Kidney epithelial cell (primary cell): Measurements from ENCODE around the gene ACSF2. TPM values are rescaled to one million over a fixed set of nuclear protein-coding genes. Genes with fewer than 3 reads are reported as not detected.
"Not testable (repeated sequence)": the region's sequence is repeated elsewhere in the genome, so short reads cannot be mapped to it uniquely, and the experiment has no call there.

ENCODE experiments used
- DNase-seq: peaks from one replicate; pipeline ENCODE4 v3.0.0-alpha.2; 2010; ENCODE audit warnings: low read depth
- H3K27me3 ChIP-seq: 2 replicates; pipeline ENCODE4 v1.6.0; 2011; ENCODE audit warnings: low read length; ENCODE audit not compliant: control insufficient read depth, insufficient read depth
- H3K36me3 ChIP-seq: 2 replicates; pipeline ENCODE4 v1.5.1; 2011; ENCODE audit warnings: low read length; ENCODE audit not compliant: control insufficient read depth, insufficient read depth
- H3K4me3 ChIP-seq: 2 replicates; pipeline ENCODE4 v1.5.1; 2011; ENCODE audit warnings: low read depth, mild to moderate bottlenecking, control low read depth, low read length
- total RNA-seq: library from RNA; depleted of rRNA; stranded (reverse); fragments of >200 nt; gene quantifications from 2 replicates; pipeline ENCODE4 v1.2.3, GENCODE V29; 2015
- TF ChIP-seq, protein P1 (sequence below): IDR thresholded peaks from 2 replicates; pipeline ENCODE4 v1.5.1; 2011; ENCODE audit warnings: mild to moderate bottlenecking, moderate library complexity, low read length, control low read depth, inconsistent platforms; ENCODE audit not compliant: insufficient read depth, poor library complexity, severe bottlenecking

The ACSF2 gene
- total RNA-seq, 1 donor from 2014 or later, result 24.8 TPM

DNA sequence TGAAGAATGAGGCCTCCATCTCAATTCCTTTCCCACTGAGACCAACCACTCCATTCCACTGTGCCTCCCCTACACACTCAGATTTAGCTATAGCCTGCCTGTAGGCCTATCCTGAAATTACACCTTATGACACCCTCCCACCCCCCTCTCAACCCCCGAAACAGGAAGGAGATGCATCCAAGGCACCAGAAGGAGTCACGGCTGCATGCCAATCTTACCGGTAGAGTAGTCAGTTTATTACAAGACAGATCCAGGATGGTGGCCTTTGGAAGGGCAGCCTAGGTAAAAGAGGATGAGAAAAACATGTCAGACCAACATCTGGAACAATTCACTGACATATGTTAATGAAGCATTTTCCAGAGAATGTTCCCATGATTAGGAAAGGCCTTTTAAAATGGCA is 31.3 kb upstream of the ACSF2 start:
- Histone ChIP-seq H3K4me3 (no peak overlapping the region), H3K36me3 (peaks cover 3% of the 10 kb centered on the region), H3K27me3 (no peaks in the 10 kb centered on the region)
- DNase-seq, result no peak
- TF ChIP-seq, protein P1, sequence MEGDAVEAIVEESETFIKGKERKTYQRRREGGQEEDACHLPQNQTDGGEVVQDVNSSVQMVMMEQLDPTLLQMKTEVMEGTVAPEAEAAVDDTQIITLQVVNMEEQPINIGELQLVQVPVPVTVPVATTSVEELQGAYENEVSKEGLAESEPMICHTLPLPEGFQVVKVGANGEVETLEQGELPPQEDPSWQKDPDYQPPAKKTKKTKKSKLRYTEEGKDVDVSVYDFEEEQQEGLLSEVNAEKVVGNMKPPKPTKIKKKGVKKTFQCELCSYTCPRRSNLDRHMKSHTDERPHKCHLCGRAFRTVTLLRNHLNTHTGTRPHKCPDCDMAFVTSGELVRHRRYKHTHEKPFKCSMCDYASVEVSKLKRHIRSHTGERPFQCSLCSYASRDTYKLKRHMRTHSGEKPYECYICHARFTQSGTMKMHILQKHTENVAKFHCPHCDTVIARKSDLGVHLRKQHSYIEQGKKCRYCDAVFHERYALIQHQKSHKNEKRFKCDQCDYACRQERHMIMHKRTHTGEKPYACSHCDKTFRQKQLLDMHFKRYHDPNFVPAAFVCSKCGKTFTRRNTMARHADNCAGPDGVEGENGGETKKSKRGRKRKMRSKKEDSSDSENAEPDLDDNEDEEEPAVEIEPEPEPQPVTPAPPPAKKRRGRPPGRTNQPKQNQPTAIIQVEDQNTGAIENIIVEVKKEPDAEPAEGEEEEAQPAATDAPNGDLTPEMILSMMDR, result no peak

DNA sequence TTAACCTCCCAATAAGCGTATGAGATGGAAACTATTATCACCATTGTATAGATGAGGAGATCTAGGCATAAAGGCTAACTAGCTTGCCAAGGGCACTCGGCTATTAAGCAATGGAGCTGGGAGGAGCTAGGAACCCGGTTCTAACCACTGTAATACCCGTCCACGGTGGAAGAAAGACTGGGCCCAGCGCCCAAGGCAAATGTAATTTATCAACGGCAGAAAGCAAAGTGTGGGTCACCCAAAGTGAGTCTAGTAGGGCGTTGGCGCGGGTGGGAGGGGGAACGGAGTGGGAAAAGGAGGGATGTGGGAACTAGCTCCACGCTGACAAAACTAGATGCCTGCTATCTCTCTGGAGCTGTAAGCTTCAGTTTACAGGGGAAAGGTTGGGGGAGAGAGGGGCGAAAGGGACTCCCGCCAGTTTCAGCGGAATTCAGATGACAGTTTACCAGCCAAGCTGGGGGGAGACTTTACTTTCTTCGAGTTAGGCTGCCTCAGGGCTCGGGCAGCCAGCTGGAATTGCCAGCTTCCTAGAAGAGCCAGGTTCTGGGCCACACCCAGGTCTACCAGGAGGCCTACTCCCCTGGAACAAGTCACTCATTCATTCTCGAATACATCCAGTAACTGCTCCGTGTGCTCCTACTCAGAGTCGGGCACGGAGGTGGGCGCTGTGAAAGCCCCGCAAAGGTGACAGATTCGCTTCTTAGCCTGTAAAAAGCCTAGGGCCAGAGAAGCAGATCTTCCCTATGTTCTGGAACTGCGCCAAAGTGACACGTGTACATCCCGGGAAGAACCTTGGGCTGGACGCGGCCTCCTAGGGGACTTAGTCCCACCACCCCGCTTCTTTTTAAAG is 29.5 kb upstream of the ACSF2 start:
- H3K27me3 ChIP-seq, result no peaks in the 10 kb centered on the region
- DNase-seq, result no peak
- H3K4me3 ChIP-seq, result peak overlapping the region; percentile 61
- TF ChIP-seq, protein P1, result no peak
- peaks cover 3% of the 10 kb centered on the region for H3K36me3 ChIP-seq

DNA sequence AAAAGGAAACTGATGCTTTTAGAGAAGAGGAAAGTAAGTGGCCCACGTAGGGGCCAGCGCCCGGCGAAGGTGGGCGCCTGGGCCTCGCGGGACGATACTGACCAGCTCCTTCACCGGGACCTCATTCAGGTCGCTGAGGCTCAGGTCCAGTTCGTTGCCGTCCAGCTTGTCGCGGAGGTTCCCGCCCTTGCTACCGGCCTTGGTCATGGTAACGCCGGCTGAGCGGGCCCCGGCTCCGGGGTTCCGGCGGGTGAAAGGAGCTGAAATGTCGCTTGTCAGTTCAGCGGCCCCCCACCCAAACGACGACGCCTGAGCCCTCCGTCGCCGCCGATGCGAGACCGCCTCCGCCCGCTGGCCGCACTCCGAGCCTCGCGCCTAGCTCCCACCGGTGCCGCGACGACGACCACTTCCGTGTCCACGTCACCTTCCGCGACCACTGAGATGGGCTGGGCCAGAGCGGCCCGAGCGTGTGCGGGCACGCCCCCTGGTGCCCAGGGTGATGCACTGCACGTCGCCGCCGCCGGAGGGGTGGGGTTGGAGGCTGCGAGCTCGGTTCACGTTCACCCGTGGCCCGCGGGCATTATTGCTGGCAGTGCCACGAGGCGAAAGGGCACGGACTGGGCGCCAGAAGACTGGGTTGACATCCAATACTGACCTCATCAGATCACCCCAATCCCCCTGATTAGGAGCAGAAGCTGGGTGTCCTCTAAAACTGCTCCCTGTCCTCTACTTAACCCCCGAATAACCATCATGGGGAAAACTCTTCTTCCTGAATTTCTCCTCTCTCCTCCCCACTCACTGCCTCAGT is 28.7 kb upstream of the ACSF2 start, which contains the start of gene LRRC59:
Gene LRRC59, minus strand, starts transcription at position 413 of the 808 bp plus-strand sequence. Its CDS starts 206 bp downstream, at position 207.
- Histone ChIP-seq H3K36me3 (peaks cover 3% of the 10 kb centered on the region), H3K4me3 (peak within 1 kb of the TSS; percentile 61), H3K27me3 (no peaks in the 10 kb centered on the region)
- TF ChIP-seq, protein P1, result peak; percentile 97
- peak; percentile 34 for DNase-seq

DNA sequence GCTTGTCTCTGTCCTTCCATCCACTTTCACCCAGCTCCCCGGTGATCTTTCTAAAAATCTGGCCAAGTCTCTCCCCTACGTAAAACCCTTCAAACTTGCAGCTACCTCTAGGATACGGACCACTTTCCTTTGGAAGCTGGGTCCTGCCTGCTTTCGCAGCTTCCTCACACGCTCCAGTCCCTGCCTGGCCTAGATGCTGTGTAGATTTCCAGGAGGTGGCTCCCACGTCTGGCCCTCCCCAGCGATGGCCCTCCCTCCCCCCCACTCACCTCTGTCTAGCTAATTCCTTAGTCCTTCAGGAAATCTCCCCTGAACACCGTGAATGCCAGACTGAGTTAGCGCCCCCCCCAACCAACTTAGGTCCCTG is 28.1 kb upstream of the ACSF2 start:
- TF ChIP-seq, protein P1, result no peak
- Histone ChIP-seq H3K4me3 (no peak overlapping the region), H3K27me3 (no peaks in the 10 kb centered on the region), H3K36me3 (peaks cover 1% of the 10 kb centered on the region)
- DNase-seq, result no peak

DNA sequence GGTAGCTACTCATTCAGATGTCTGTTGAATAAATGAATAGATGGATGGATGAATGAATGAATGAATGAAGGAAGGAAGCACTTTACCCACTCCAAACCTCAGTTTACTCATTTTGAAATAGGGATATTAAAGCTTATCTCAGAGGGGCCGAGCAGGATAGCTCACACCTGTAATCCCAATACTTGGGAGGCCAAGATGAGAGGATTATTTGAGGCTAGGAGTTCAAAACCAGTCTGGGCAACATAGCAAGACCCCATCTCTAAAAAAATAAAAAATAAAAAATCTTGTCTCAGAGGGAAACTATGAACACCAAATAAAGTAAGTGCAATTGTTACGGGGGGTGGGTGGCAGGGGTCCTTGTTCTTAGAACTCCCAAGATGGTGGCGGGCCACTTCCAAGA is 27.3 kb upstream of the ACSF2 start:
- not testable (repeated sequence) for H3K36me3 ChIP-seq, DNase-seq, H3K27me3 ChIP-seq, H3K4me3 ChIP-seq

DNA sequence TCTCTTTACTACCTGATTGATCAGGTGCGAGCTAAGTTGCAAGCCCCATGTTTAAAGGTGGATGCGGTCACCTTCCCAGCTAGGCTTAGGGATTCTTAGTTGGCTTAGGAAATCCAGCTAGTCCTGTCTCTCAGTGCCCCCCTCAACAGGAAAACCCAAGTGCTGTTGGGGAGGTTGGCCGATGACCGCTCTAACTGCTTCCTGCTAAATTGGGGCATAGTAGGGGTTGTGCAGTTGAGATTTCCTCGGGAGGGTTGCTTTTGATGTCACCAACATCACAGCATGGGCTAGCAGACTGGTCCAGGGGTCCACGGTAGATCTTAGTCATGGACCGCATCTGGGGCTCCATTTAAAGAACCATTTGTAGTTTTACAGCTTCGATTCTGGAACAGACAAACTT is 26.4 kb upstream of the ACSF2 start:
- H3K27me3 ChIP-seq, H3K36me3 ChIP-seq, H3K4me3 ChIP-seq, DNase-seq: not testable (repeated sequence)

DNA sequence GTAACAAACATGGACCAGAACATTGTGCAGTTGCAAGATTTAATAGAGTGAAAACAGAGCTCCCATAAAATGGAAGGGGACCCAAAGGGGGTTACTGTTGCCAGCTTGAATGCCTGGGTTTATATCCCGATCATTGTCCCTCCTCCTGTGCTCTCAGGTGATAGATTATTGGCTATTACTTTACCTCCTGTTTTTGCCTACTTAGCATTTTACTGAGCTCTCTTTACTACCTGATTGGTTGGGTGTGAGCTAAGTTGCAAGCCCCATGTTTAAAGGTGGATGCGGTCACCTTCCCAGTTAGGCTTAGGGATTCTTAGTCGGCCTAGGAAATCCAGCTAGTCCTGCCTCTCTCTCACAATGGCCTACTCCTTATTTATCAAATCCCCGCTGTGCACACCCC is 20.7 kb upstream of the ACSF2 start:
- not testable (repeated sequence) for DNase-seq, H3K27me3 ChIP-seq, H3K4me3 ChIP-seq, H3K36me3 ChIP-seq
